Ovary (tissue), 3 donors: ENCODE results near the gene DISP1.

Source experiments
- CTCF ChIP-seq, 3 donors: fragments of 450-650 bp in 2 of 3; fragments of 200-600 bp in 1 of 3; IDR thresholded peaks; one replicate each; pipeline versions ENCODE4 v1.5.1 to v1.8.0; 2016 to 2022; ENCODE audit warnings: antibody characterized with exemption in 3 of 3, mild to moderate bottlenecking in 1 of 3
- EP300 ChIP-seq: sonication (generic); formaldehyde crosslinking; IDR thresholded peaks from one replicate; pipeline ENCODE4 v1.6.1; 2017; ENCODE audit warnings: antibody characterized with exemption
- POLR2A ChIP-seq: fragments of 450-650 bp; IDR thresholded peaks from one replicate; pipeline ENCODE4 v1.6.1; 2017; ENCODE audit warnings: antibody characterized with exemption, mild to moderate bottlenecking, moderate library complexity
- donor health status: DM: no; HTN: no; CAD: no.

- TF ChIP-seq CTCF (IDR thresholded peaks at IDR 0.05) (no peak), POLR2A (no peak), EP300 (no peak)
Observed at GRCh38 chr1:222843469-222844410, 28.9 kb downstream of the DISP1 start.
